Smooth muscle cell of the brain vasculature (primary cell): ENCODE results near the gene POTEM.
"Not testable (repeated sequence)": the region's sequence is repeated elsewhere in the genome, so short reads cannot be mapped to it uniquely, and the experiment has no call there.

Source experiments
- DNase-seq: peaks from one replicate; pipeline ENCODE4 v3.0.0-alpha.2; 2012; ENCODE audit warnings: low read depth, low spot score

Gene POTEM

DNA sequence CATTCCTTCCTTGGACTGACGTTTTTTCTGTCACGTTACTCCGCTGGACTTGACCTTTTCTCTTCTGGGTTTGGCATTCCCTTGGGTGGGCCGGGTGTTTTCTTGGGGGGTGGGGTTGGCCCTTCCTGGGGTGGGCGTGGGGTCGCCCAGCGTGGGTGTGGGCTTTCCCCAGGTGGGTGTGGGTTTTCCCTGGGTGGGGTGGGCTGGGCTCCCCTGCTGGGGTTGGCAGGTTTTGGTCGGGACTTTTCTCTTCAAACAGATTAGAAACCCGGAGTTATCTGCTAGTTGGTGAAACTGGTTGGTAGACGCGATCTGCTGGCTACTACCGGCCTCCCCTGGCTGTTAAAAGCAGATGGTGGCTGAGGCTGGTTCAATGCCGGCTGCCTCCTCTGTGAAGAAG is at the start of gene POTEM:
Gene POTEM (plus strand): TSS at position 301 of the 400 bp plus-strand sequence. CDS start 52 bp downstream, at position 353.
- DNase-seq = not testable (repeated sequence)

DNA sequence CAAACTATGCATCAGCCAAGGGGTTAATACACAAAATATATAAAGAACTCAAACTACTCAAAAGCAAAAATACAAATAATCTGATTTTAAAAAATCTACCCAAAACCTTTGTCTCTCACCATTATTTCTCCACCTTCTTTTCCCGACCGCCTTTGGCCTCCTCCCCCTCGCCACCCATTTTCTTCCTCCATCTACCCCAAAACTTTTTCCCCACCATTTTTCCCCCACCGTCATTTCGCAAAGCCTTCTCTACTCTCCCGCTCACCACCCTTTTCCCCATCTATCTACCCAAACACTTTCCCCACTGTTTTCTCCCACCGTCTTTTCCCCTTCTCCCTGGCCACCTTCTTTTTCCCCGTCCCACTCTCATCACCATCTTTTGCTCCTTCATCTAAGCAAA is 48.9 kb upstream of the POTEM start:
- not testable (repeated sequence) for DNase-seq

DNA sequence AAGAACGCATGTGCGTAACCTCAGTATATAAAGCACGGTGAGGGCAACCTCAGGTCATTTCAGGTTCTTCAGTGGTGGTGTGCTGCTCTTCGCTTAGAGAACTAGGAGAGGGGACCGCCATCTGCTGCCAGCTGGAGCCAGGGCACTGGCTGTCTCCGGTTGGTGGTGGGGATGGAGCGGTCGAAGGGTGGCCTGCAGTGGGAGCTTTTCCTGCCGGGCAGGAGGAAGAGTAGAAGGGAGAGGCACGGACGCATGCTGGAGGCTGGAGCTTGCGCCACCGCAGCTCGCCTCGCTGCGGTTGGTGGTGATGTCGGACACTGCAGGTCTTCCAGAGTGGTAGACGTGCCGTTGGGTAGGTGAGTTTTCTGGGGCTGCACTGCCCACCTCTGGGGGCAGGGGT is 47.2 kb upstream of the POTEM start:
- not testable (repeated sequence) for DNase-seq

DNA sequence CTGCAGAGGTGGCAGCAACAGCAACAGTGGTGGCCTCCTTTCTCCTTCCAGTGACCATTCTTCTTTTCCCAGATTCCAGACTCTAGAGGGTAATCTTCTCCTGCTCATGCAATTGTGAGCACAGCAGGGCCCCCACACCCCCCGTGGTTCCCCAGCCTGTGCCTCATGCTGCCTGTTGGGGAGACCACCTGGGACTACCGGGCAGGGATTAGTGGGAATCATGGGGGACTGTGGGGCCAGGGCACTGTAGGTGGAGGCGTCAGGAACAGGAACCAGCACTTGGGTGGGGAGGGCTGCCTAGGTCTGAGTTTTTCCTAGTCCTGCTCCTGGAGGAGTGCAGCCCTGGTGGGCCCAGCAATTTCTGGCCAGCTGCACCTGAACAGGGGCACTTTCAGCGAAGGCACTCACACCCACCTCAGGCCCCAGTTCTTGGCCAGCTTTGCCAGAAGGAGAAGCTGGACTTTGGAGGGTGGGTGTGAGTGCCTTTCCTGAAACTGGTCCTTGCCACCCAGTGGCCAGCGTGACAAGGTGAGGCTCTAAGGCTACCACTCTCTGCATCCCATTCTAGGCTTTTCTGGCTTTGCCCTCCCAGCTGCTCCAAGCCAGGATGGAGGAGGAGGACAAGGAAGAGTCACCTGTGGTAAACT is 46.1 kb upstream of the POTEM start:
- not testable (repeated sequence) for DNase-seq

DNA sequence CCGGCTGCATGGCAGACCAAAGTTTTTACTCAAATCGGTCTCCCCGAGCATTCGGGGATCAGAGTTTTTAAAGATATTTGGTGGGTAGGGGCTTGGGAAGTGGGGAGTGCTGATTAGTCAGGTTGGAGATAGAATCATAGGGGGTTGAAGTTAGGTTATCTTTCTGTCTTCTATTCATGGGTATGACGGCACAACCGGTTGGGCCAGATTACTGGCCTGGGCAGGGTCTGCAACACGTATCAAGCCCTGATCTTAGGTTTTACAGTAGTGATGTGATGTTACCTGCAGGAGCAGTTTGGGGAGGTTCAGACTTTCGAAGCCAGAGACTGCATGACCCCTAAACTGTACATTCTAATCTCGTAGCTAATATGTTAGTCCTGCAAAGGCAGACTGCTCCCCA is 30.4 kb upstream of the POTEM start:
- not testable (repeated sequence) for DNase-seq

DNA sequence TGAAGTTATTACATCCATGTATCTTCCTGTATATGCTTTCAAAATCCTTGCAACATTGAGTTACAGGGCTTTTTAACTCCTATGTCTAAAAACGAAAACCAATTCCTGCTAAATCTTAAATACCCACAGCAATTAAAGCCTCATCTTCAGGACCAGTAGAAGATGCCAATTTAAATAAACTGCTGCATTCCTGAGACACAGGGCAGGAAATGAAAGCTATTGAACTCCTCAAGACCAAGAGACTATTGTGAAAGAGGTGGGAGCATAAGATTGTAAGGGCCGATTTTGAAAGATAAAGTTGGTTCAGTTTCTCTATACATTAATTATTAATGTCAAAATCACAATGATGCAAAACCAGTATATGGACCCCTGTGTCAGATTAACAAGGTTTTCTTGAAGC is 28.5 kb upstream of the POTEM start:
- not testable (repeated sequence) for DNase-seq

DNA sequence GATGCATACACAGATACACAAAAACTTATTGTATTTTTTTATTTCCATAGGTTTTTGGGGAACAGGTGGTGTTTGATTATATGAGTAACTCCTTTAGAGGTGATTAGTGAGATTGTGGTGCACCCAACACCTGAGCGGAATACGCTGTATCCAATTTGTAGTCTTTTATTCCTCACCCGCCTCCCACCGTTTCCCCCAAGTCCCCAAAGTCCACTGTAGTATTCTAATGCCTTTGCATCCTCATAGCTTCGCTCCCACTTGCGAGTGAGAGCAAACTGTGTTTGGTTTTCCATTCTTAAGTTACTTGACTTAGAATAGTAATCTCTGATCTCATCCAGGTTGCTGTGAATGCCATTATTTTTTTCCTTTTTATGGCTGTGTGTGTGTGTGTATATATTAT is 17.3 kb upstream of the POTEM start:
- not testable (repeated sequence) for DNase-seq

DNA sequence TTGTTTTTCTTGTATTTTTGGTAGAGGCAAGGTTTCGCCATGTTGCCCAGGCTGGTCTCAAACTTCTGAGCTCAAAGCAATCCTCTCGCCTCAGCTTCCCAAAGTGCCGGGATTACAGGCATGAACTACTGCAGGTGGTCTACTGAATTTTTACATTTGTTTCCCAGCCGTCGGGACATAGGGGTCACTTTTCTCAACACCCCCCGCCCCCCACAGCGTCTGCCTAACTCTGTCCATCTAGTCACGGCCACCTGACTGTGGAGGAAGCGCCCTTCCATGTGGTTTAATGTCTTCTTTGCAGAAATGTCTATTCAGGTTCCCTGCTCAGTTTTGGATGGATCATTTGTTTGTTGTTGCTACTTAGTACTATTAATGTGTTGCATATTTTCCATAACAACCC is 14.1 kb upstream of the POTEM start:
- DNase-seq = not testable (repeated sequence)

DNA sequence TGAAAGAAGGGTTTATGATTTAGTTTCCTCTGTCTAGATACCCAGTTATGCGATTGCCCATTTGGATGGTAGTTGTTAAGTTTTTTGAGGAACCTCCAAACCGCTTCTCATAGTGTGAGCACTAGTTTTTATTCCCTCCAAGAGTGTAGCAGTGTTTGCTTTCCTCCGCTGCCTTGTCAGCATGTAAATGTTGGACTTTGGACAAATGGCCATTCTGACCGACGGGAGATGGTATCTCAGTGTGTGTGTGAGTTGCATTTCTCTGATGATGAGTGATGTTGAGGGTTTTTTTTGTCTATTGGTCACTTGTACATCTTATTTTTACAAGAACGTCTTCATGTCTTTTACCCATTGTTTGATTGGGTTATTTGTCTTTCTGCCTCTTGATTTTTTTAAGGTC is 11.4 kb upstream of the POTEM start:
- DNase-seq = not testable (repeated sequence)

DNA sequence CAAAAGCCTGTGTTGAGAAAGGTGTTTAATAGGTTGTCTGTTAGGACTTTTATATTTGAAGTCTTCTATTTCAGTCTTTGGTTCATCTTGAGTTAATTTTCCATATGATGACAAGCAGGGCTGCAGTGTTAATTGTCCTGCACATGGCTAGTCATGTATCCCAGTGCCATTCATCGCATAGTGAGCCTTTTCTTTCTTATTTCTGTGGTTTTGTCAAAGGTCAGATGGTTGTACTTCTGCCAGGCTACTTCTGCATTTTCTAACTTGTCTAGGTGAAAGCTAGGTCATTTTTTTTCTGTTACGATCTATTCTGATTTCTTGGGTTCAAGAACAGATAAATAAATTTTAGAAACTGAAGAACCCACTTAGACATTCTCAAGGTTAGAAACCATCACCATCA is 5.7 kb upstream of the POTEM start:
- not testable (repeated sequence) for DNase-seq

DNA sequence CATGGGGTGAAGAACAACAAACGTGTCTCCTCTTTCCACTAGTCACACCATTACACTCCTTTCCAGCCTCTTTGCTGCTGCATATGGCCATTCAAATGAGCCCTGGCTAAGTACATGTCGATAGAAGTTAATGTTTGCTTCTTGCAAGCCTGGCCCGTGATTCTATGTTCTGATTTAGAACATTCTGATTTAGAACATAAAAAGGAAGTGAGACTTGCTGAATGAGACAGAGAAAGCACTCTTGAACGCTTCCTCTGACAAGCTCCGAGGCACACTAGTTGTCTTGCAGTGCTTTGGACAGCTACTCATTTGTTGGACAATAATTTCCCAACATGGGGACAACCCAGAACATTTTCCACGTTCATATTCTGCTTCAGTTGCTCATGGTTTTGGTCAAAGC is 5.1 kb upstream of the POTEM start:
- DNase-seq = not testable (repeated sequence)

DNA sequence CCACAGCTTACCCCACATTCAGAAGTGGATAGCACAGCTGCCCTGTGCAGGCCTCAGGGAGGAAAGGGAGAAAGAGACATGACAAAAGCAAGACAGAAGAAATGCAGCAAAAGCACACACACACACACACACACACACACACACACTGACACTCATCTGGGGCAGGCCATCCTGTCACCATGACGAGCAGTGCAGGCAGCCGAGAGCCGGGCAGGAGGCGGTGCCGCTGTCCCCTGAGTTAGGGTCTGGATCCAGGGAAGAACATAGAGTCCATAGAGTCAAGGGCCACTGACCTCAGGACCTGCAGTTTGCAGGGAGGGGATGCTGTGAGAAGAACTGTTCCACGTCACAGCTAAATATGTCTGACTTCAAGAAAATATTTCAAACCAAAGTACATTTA is 4.0 kb upstream of the POTEM start:
- not testable (repeated sequence) for DNase-seq

DNA sequence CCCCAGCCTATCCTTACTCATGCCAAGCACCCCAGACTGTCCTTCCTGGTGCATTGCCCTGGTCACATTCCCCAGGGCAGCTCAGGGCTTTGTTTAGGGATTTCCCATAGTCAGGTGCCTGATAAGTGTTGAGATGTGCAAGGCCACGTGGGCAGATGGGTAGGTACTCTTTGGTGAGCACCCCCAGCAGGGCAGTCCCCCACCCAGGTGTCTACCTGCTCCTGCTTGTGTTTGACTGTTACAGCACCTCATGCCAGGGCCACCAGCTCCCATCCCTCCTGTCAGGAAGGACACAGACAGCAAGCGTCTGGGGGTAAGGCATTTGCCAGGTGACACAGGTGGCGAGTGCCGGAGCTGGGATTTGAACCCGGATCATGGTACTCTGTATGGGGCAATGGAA is 2.4 kb upstream of the POTEM start:
- DNase-seq = not testable (repeated sequence)

DNA sequence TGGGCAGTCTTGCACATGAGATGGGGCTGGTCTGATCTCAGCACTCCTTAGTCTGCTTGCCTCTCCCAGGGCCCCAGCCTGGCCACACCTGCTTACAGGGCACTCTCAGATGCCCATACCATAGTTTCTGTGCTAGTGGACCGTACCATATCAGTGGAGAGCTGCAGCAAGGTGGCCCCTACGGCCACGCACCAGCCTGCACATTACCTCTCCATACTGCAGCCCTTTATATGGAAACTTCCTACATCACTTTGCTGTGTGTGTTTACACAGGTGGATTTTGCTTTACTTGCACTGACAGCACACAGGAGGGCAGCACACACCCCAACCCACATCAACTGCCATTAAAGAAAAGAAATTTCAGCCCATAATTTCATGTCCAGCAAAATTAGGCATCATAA is 35.3 kb downstream of the POTEM start:
- not testable (repeated sequence) for DNase-seq

DNA sequence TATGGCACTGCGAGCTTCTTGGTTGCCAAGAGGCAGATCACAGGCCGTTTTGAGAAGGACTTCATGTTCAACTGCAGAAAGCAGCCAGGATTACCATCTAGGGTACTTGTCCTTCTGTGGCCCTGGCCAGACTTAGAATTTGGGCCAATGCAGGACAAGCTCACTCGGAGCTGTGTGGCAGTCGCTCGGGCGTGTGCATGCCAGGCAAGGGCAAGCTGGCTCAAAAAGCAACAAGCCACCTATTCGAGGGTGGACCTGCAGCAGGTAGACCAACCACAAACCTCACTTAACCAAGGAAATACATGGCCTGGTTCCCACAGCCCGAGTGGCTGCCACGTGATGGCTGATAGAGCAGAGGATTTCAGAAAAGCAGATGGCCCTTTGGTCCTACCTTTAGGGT is 39.3 kb downstream of the POTEM start:
- DNase-seq = not testable (repeated sequence)

DNA sequence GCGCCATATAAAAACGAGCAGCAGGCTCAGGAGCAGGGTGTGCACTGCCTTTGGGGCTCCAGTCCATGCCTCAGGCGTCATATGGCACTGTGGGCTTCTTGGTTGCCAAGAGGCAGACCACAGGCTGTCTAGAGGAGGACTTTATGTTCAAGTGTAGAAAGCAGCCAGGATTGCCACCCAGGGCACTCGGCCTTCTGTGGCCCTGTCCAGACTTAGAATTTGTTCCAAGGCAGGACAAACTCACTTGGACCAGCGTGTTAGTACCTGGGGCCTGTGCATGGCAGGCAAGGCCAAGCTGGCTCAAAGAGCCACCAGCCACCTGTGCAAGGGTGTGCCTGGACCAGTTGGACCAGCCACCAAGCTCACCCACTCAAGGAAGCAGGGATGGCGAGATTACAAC is 40.4 kb downstream of the POTEM start:
- not testable (repeated sequence) for DNase-seq

DNA sequence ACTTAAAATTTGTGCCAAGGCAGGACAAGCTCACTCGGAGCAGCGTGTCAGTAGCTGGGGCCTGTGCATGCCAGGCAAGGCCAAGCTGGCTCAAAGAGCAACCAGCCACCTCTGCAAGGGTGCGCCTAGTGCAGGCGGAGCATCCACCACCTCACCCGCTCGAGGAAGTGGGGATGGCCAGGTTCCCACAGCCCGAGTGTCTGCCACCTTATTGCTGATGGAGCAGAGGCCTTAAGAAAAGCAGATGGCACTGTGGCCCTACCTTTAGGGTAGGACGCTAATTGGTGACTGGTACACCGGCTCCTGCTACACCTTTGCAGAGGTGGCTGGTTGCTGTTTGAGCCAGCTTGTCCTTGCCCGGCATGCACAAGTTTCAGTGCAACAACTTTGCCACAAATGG is 43.8 kb downstream of the POTEM start:
- DNase-seq = not testable (repeated sequence)

DNA sequence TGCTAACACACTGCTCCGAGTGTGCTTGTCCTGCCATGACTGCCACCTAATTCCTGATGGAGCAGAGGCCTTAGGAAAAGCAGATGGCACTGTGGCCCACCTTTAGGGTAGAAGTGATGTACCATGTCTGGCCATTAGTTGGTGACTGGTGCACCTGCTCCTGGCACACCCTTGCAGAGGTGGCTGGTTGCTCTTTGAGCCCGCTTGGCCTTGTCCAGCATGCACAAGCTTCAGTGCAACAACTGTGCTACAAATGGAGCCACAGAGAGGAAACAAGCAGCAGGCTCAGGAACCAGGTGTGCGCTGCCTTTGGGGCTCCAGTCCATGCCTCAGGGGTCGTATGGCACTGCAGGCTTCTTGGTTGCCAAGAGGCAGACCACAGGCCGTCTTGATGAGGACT is 44.5 kb downstream of the POTEM start:
- DNase-seq = not testable (repeated sequence)

DNA sequence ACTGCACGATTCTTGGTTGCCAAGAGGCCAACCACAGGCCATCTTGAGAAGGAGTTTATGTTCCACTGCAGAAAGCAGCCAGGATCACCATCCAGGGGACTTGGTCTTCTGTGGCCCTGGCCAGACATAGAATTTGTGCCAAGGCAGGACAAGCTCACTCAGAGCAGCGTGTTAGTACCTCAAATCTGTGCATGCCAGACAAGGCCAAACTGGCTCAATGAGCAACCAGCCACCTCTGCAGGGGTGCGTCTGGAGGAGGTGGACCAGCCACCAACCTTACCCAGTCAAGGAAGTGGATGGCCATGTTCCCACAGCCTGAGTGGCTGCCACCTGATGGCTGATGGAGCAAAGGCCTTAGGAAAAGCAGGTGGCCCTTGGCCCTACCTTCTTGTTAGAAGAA is 48.0 kb downstream of the POTEM start:
- not testable (repeated sequence) for DNase-seq

DNA sequence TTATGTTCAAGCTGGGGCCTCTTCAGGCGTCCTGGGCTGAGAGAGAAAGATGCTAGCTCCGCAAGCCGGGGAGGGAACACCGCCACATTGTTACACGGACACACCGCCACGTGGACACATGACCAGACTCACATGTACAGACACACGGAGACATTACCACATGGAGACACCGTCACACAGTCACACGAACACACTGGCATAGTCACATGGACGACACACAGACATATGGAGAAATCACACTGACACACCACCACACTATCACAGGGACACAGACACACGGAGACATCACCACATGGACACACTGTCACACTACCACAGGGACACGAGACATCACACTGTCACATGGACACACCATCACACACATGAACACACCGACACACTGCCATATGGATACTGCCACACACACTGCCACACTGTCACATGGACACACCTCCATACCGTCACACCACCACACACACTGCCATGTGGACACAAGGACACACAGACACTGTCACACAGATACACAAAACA is 57.9 kb downstream of the POTEM start:
- not testable (repeated sequence) for DNase-seq

DNA sequence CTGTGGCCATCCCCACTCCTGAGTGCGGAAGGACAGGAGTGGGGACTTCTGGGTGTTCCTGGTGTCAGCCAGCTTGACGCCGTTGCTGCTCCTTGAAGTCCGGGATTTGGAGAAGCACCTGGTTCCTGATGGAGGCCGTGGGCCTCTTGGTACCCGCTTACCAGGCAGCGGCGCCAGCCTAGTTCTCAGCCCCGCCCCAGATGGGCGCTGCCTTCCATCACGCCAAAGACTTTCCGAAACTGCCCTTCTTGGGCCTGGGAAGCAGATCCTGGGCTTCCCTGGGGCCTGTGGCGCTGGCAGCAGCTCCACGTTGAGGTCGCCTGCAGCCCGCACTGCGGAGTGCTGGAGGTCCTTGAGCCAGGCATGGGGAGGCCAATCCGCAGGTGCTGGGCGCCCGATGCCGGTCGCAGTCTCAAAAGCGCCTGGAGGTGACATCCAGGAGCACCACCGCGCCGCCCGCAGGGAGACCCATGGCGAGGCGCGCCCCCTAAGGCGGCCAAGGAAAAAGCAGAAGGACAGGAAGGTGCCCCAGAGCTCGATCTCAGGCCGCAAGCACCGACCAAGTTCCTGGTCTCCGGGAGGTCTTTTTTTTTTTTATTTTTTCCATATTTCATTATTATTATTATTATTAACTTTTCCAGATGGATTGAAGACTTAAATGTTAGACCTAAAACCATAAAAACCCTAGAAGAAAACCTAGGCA is 59.6 kb downstream of the POTEM start:
- not testable (repeated sequence) for DNase-seq

DNA sequence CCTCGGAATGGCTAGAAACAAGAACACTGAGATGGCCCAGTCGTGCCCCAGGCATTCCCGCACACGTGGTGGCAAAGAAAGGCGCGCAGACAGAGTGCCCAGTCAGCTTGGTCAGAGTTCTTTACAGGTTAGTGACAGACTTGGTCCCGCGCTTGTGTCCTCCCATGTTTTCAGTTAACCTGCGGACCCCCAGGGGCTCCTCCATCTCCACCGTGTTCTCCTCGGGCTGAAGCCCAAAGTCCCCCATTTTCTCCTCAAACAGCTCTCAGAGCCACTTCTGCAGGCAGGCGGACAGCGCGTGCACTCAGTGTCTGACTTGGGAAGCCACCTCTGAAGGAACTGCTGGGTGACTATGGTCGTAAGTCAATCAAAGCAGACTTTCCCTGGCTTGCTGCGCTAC is 60.7 kb downstream of the POTEM start:
- DNase-seq = not testable (repeated sequence)

DNA sequence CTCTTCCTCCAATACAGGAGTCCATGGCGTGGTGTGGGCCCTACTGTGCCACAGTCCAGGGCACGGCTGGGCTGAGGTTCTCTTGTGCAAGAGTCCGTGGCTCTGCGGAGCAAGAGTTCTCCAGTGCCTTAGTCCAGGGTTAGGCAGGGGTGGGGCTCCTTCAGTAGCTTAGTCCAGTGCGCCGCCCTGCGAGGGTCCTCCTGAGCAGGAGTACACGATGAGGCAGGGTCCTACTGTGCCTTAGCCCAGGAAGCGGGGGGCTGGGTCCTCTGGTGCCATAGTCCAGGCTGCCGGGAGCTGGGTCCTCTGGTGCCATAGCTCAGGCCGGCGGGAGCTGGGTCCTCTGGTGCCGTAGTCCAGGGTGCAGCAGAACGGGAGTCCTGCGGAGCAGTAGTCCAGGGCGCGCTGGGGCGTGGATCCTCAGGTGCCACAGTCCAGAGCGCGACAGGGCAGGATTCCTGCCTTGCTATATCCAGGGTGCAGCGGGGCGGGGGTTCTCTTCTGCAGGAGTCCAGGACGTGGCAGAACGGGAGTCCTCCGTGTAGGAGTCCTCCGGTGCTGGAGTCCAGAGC is 69.7 kb downstream of the POTEM start:
- DNase-seq = not testable (repeated sequence)
